ENCODE measurements around the gene EXOC4. TPM values are rescaled to one million over a fixed set of nuclear protein-coding genes. Genes with fewer than 3 reads are reported as not detected.

The EXOC4 gene
- total RNA-seq, 1 experiment from 2014 or later = 71.0 TPM

- ATAC-seq (no peak), DNase-seq (ENCODE audit: low read depth, low spot score) (no peak)
- H3K27ac ChIP-seq (ENCODE audit: low read length) = no peak overlapping the region
- TF ChIP-seq POLR2AphosphoS5 (IDR thresholded peaks at IDR 0.05; ENCODE audit: low read depth, low read length) = no peak
- no peak for TF ChIP-seq REST (IDR thresholded peaks at IDR 0.05; ENCODE audit: insufficient read depth in 1 of 2, low read depth in 2 of 2, low read length in 1 of 2)
- peak; percentile 44; the same call in 1 of the 2 replicates for TF ChIP-seq CTCF (IDR thresholded peaks at IDR 0.05)
- TF ChIP-seq SIN3A (IDR thresholded peaks at IDR 0.05; ENCODE audit: borderline replicate concordance, insufficient read depth, low read depth, low read length) = no peak
- TF ChIP-seq TCF7L2 (IDR thresholded peaks at IDR 0.05; ENCODE audit: low read depth, low read length) = no peak
- no peaks in the 10 kb centered on the region for H3K27me3 ChIP-seq (ENCODE audit: control insufficient read depth, insufficient read depth, low read length)
- intact Hi-C loops (cut with micrococcal nuclease; ENCODE audit: unreplicated experiment) (no loop called here), in situ Hi-C loops (cut with HindIII; ENCODE audit: low pct_unique_long_range_greater_than_20kb, low sequenced_read_pairs) (no loop called here)
- no TSS peak for BruUV-seq (replicated peaks)
- no peak overlapping the region for H3K4me3 ChIP-seq (ENCODE audit: low read depth in 2 of 2, low read length in 2 of 2)
- H3K9me3 ChIP-seq (ENCODE audit: control insufficient read depth, insufficient read depth, low read depth, low read length) = 0 out of 2 replicates have a peak, but pooled peaks cover 2% of the 10 kb centered on the region
- H3K4me1 ChIP-seq (ENCODE audit: control insufficient read depth, insufficient read depth, low read length) = no peaks in the 10 kb centered on the region
- H3K36me3 ChIP-seq (ENCODE audit: control insufficient read depth, insufficient read depth, low read length) = no peaks in the 10 kb centered on the region
- ChIA-PET POLR2A (no interaction called here), CTCF (interaction anchor here (0.5 to 0.6 kb wide), 2 partner anchors 92 to 111 kb away, joined by 4 read pairs; no protein-coding TSS in a partner anchor)
Observed at GRCh38 chr7:133344275-133344674, 91.4 kb downstream of the EXOC4 start.

GRCh38 chr7:133345690-133346421 lies 93.0 kb downstream of the EXOC4 start:
- intact Hi-C loops (cut with micrococcal nuclease; ENCODE audit: unreplicated experiment) = no loop called here
- CTCF ChIA-PET = no interaction called here

More at GRCh38 chr7:133345690-133346421, 93.0 kb downstream of the EXOC4 start:
- ATAC-seq (no peak), DNase-seq (ENCODE audit: low read depth, low spot score) (no peak)
- no peaks in the 10 kb centered on the region for H3K4me1 ChIP-seq (ENCODE audit: control insufficient read depth, insufficient read depth, low read length)
- no peaks in the 10 kb centered on the region for H3K27me3 ChIP-seq (ENCODE audit: control insufficient read depth, insufficient read depth, low read length)
- H3K36me3 ChIP-seq (ENCODE audit: control insufficient read depth, insufficient read depth, low read length) = no peaks in the 10 kb centered on the region
- no peak overlapping the region for H3K4me3 ChIP-seq (ENCODE audit: low read depth in 2 of 2, low read length in 2 of 2)
- no peak overlapping the region for H3K27ac ChIP-seq (ENCODE audit: low read length)
- POLR2A ChIA-PET = no interaction called here
- no TSS peak for BruUV-seq (replicated peaks)
- no peaks in the 10 kb centered on the region for H3K9me3 ChIP-seq (ENCODE audit: control insufficient read depth, insufficient read depth, low read depth, low read length)
- in situ Hi-C loops (cut with HindIII; ENCODE audit: low pct_unique_long_range_greater_than_20kb, low sequenced_read_pairs) = no loop called here
- TF ChIP-seq SIN3A (IDR thresholded peaks at IDR 0.05; ENCODE audit: borderline replicate concordance, insufficient read depth, low read depth, low read length) = no peak
- no peak for TF ChIP-seq CTCF (IDR thresholded peaks at IDR 0.05)
- no peak for TF ChIP-seq POLR2AphosphoS5 (IDR thresholded peaks at IDR 0.05; ENCODE audit: low read depth, low read length)
- no peak for TF ChIP-seq TCF7L2 (IDR thresholded peaks at IDR 0.05; ENCODE audit: low read depth, low read length)
- no peak for TF ChIP-seq REST (IDR thresholded peaks at IDR 0.05; ENCODE audit: insufficient read depth in 1 of 2, low read depth in 2 of 2, low read length in 1 of 2)

Measured in Panc1 (cell line).